D341Med (cell line): ENCODE measurements around the gene SETD3.

Experiments used
- DNase-seq: peaks from one replicate; pipeline ENCODE4 v3.0.0; 2012; ENCODE audit warnings: low spot score

SETD3 gene

GRCh38 chr14:99479906-99480869, at the start of gene SETD3:
Gene SETD3 (minus strand): TSS chr14:99480859. CDS start chr14:99465805, 15,054 bp downstream.
- DNase-seq, result peak; percentile 65

DNA sequence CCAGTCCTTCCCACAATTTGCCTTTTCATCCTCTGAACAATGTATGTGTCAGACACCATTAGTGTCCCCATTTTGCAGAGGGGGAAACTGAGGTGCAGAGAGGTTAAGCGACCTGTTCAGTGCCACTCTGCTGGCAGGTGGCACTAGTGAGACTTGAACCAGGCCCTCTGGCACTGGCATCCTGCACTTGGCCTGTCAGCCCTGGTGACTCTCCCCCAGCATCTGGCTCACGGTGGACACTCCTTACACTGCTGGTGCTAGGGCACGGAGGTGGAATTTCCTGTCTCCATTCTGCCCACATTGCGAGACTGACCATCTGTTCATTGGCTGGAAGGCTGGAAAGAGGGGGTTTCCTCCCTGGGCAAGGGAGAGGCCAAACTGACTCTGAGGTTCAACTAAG, 49.2 kb upstream of the SETD3 start:
- DNase-seq, result no peak

DNA sequence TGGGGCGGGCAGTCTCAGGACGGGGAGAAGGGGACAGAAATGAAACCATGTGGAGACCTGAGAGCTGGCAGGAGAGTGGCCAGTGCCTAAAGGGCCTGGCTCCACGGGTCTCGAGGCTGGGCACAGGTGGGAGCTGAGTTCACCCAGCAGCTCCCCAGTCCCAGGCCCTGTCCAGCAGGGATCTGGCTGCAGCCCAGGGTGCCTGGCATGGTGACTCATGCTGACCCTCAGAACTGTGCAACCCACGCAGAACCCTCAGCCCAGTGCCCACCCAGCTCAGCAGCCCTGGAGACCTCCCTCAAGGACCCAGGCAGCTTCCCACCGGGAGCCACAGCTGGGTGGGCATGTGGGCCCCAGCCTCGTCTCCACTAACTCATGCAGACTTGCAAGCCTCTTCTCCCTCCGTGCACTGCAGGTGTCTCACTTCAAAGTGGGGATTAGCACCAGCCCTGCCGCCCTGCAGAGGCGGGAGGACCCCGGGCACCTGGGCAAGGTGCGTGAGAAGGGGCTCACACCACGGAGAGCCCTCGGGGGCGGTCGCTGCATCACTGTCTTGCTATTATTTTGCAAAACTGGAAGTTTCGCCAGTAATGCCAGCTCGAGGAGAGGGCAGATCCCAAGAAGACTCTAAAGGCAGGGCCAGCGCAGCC, 46.9 kb upstream of the SETD3 start:
- no peak for DNase-seq

DNA sequence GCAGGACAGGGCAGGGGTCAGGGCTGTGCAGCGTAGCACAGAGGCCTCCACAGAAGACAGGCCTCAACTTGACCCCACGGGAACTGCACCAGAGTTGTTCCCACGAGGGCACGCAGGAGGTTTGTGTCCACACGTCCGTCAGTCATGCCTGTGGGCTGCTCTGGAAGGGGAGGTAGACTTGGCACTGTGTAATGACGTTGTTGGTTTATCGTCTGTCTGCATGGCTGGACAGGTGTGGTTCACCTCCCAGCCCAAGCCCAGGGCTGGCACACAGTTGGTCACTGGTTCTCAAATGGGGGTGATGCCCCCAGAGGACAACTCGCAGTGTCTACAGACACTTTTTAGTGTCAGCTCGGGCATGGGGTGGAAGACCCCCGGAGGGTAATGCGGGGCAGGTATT, 46.4 kb upstream of the SETD3 start:
- DNase-seq, result no peak

- no peak for DNase-seq
Observed at GRCh38 chr14:99525699-99526080, 45.0 kb upstream of the SETD3 start.

DNA sequence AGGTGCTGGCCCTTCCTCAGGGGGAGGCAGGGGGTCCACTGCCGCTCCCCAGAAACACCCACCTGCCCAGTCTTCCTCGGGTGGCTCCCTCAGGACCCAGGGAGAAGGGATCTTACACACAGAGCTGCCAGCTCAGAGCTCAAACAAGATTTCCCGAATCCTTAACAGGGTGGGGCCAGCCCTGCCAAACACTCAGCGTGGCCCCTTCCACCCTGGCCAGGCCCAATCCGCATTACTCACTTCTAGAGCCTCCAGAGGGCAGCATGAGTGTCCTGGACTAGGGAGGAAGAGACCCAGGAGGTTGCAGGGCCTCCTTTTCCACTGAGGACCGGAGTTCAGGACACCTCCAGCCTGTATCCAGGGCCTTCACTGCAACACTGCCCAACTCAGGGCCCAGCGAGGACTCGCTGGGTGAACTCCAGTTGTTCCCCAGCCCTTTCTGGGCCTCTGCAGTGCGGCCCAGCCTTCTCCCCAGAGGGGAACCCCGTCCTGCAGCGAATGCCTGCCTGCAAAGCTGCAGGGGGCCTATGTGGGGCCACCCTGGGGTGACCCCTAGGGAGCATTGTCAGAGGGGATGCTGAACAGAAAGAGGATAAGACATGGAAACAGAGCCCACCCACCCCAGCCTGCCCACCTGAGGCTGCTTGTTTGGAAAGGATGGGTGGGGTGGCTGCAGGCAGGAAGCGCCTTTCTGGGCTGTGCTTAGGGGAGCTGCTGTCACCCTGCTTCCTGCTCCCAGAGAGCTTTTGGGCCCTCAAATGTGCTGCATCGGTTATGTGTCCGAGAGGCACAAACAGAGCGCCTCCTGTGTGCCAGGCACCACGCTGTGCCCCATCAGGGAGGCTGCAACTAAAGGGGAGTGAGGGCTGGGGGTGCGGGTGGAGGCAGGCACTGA, 44.4 kb upstream of the SETD3 start:
- DNase-seq, result peak; percentile 66

DNA sequence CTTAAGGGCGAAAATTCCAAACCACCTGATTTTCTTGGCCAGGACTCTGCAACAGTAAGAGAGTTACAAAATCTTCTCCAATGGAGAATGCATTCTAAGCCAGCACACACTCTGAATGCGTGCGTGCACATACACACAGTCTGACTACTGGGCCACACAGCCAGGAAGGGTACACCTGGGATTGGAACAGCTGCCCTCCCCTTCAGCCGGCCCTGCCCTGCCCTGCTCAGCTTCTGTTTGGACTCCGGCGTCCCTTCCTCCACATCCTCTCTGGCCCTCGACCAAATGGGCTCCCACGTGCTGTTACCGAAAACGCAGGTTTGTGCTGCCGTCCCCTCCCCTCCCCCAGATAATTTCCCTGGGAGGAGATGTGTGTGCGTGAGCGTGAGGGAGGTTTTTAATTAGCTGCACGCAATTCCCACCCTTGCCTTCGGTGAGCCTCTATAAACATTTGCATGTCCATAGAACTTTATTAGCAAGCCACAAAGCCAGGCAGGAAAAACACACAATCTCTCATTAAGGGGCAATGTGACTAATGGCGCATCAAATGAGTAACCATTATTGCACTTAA, 43.5 kb upstream of the SETD3 start:
- DNase-seq, result no peak

- no peak for DNase-seq
Observed at GRCh38 chr14:99523704-99524055, 43.0 kb upstream of the SETD3 start.

GRCh38 chr14:99522934-99523703, 42.5 kb upstream of the SETD3 start:
- DNase-seq, result no peak

DNA sequence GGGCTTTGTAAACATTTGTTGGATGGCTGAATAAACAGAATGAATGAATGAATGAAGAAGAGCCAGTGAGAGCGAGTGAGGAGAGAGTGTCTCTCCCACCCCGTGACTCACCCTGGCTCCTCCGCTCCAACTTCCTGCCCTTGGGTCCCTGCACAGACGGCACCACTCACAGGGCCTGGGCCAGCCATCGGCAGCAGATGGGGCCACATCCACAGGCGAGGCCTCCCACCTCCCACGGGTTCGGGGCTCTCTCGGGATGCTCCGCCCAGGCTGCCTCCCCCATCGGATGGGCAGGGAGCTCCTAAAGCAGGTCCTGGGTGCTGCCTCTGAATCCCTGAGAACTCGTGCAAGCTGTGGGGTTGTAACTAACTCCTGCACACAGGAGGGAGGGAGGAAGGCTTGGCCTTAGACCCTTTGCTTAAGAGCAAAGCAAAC, 41.8 kb upstream of the SETD3 start:
- no peak for DNase-seq

GRCh38 chr14:99522025-99522401, 41.4 kb upstream of the SETD3 start:
- no peak for DNase-seq

- DNase-seq, result no peak
Observed at GRCh38 chr14:99521176-99522024, 40.7 kb upstream of the SETD3 start.

DNA sequence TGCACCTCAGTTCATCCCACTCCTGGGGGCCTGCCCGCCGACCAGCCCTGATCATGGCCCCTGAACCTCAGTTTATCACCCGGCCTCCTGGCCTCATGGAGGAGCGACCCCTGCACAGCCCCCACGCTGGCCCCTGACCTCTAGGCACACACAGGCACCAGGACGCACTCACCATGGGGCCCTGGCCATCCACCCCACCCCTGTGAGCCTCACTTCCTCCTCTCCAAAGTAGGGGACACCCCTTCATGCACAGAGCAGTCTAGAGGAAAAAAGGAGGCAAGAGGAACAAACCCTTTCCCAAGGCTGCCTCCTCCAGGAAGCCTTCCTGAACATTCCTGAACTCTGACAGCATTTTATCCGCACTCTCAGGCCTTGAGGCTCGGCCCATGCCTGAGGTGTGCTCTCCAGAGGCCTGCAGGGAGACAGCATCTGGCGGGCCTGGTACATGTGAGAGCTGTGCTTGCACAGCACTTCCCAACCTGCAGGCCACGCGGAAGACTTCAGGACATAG, 40.0 kb upstream of the SETD3 start:
- DNase-seq, result no peak

- DNase-seq, result no peak
Observed at GRCh38 chr14:99519931-99520421, 39.3 kb upstream of the SETD3 start.

- DNase-seq, result no peak
Observed at GRCh38 chr14:99519347-99519881, 38.8 kb upstream of the SETD3 start.

- peak; percentile 93 for DNase-seq
Observed at GRCh38 chr14:99518441-99519346, 38.0 kb upstream of the SETD3 start.

DNA sequence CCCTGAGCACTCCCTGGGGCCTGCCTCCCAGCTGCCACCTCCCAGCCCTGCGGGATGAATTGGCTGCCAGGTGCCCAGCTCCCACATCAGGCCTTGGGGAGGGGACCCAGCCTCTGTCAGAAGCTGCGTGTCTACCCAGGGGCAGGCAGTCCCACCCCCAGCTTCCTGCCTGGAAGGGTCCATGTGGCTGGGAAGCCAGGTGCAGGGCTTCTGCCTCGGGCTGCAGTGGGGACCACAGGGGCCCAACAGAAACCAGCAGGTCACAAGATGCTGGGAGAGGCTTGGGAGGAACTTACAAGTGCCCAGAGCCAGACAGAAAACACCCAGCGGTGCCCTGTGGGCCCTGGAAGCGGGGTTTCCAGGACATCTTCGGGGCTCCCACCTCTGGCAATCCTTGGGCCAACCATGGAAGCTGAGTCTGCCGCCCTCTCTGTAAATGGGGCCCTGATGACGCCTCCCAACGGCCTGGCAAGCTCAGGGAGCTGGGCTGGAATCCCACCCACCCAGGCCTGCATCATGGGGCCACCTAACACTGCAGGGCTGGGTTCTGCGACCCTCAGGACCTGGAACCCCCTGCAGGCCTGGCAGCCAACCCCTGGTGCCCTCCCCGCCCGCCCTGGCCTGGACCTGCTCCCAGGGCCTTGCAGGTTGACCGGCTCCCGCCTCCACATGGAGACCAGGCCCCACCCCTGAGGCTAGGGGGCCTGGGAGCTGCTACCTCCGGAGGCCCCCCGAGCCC, 37.2 kb upstream of the SETD3 start:
- no peak for DNase-seq
